OCI-LY1 (cell line): ENCODE results near the gene CHST15.

ENCODE experiments used
- EZH2 ChIP-seq: fragments of 200-600 bp; sonication (generic), shearing (Covaris generic); IDR thresholded peaks from 2 replicates; pipeline ENCODE4 v1.8.0; 2017; ENCODE audit warnings: borderline replicate concordance, mixed run types, mild to moderate bottlenecking, antibody characterized with exemption, low read length, moderate library complexity, mixed read lengths
- TF ChIP-seq, protein P1 (sequence below): fragments of 200-600 bp; sonication (generic), shearing (Covaris generic); IDR thresholded peaks from 2 replicates; pipeline ENCODE4 v1.5.1; 2017; ENCODE audit warnings: mild to moderate bottlenecking, antibody characterized with exemption, low read length, moderate library complexity, mixed read lengths

DNA sequence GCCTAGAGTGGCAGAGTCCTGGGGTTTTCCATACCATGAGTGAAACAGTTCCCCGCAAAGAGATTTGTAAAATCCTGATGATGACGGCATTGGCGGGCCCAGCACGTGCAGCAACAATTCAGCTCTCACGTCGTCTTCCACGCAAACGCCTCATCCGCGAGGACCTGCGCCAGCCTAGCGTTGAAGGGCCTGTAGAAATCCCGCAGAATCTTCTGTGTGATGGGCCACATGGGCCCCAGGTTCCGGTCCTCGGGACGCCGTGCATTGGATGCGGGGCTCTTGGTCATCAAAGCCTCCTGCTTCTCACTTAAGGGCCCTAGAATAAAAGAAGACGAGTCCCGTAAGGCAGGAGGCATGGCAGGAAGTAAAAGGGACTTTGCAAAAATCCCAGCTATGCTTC, 83.4 kb downstream of the CHST15 start:
- TF ChIP-seq, protein P1, sequence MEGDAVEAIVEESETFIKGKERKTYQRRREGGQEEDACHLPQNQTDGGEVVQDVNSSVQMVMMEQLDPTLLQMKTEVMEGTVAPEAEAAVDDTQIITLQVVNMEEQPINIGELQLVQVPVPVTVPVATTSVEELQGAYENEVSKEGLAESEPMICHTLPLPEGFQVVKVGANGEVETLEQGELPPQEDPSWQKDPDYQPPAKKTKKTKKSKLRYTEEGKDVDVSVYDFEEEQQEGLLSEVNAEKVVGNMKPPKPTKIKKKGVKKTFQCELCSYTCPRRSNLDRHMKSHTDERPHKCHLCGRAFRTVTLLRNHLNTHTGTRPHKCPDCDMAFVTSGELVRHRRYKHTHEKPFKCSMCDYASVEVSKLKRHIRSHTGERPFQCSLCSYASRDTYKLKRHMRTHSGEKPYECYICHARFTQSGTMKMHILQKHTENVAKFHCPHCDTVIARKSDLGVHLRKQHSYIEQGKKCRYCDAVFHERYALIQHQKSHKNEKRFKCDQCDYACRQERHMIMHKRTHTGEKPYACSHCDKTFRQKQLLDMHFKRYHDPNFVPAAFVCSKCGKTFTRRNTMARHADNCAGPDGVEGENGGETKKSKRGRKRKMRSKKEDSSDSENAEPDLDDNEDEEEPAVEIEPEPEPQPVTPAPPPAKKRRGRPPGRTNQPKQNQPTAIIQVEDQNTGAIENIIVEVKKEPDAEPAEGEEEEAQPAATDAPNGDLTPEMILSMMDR, result no peak
- no peak for TF ChIP-seq EZH2
